PFSK-1 (cell line): ENCODE data around the gene SCNN1G.

Source experiments
- FOXP2 ChIP-seq: optimal IDR thresholded peaks from 2 replicates; pipeline ENCODE3; 2011; ENCODE audit warnings: borderline replicate concordance, control low read depth, inconsistent platforms; ENCODE audit not compliant: insufficient read depth; ENCODE audit errors: extremely low read length, extremely low read depth
- POLR2AphosphoS5 ChIP-seq: IDR thresholded peaks from 2 replicates; pipeline ENCODE4 v1.6.1; 2012; ENCODE audit warnings: low read depth, mild to moderate bottlenecking, control low read depth, low read length, moderate library complexity
- SIN3A ChIP-seq: IDR thresholded peaks from 2 replicates; pipeline ENCODE4 v1.6.1; 2012; ENCODE audit warnings: mild to moderate bottlenecking, low read length, moderate library complexity, borderline replicate concordance; ENCODE audit not compliant: insufficient read depth
- TAF1 ChIP-seq: IDR thresholded peaks from 2 replicates; pipeline ENCODE4 v1.6.1; 2012; ENCODE audit warnings: low read length, control low read depth, borderline replicate concordance; ENCODE audit not compliant: insufficient read depth
- TF ChIP-seq, protein P1 (sequence below), 2 experiments: IDR thresholded peaks; 2 replicates each; pipeline versions ENCODE4 v1.6.1 to v1.8.0; 2011 to 2012; ENCODE audit warnings: low read depth in 2 of 2, low read length in 2 of 2, control low read depth in 1 of 2, inconsistent platforms in 1 of 2, mild to moderate bottlenecking in 1 of 2, moderate library complexity in 1 of 2; ENCODE audit not compliant: insufficient read depth in 1 of 2

SCNN1G gene

DNA sequence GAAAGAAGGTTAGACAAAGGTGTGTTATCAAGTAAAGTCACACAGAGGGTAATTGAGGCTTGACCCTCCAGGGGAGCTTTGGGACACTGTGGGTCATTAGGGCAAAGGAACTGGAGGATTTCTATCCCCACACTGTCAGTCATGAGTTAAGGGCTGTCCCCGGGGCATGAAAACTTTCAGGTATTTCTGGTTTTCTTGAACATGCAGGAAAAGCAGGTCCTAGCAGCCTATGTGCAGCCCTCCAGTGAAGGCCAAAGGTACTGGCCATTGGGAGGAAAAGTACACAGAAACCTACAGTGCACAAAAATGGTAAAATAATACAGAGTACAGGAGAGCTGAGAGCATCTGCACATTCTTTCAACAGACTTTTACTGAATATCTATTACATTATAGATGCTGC is 75.1 kb downstream of the SCNN1G start:
- TF ChIP-seq SIN3A: no peak
- TF ChIP-seq, protein P1, sequence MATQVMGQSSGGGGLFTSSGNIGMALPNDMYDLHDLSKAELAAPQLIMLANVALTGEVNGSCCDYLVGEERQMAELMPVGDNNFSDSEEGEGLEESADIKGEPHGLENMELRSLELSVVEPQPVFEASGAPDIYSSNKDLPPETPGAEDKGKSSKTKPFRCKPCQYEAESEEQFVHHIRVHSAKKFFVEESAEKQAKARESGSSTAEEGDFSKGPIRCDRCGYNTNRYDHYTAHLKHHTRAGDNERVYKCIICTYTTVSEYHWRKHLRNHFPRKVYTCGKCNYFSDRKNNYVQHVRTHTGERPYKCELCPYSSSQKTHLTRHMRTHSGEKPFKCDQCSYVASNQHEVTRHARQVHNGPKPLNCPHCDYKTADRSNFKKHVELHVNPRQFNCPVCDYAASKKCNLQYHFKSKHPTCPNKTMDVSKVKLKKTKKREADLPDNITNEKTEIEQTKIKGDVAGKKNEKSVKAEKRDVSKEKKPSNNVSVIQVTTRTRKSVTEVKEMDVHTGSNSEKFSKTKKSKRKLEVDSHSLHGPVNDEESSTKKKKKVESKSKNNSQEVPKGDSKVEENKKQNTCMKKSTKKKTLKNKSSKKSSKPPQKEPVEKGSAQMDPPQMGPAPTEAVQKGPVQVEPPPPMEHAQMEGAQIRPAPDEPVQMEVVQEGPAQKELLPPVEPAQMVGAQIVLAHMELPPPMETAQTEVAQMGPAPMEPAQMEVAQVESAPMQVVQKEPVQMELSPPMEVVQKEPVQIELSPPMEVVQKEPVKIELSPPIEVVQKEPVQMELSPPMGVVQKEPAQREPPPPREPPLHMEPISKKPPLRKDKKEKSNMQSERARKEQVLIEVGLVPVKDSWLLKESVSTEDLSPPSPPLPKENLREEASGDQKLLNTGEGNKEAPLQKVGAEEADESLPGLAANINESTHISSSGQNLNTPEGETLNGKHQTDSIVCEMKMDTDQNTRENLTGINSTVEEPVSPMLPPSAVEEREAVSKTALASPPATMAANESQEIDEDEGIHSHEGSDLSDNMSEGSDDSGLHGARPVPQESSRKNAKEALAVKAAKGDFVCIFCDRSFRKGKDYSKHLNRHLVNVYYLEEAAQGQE (IDR thresholded peaks at IDR 0.05; ENCODE audit: insufficient read depth in 1 of 2, low read depth in 2 of 2, low read length in 2 of 2): no peak
- no peak for TF ChIP-seq POLR2AphosphoS5
- TF ChIP-seq FOXP2: no peak
- TF ChIP-seq TAF1: no peak

- TF ChIP-seq, protein P1 (IDR thresholded peaks at IDR 0.05; ENCODE audit: insufficient read depth in 1 of 2, low read depth in 2 of 2, low read length in 2 of 2): no peak
- no peak for TF ChIP-seq POLR2AphosphoS5
- TF ChIP-seq SIN3A: no peak
Observed at GRCh38 chr16:23258919-23259237, 76.3 kb downstream of the SCNN1G start.
